ENCODE results near the gene PTRHD1. TPM values are rescaled to one million over a fixed set of nuclear protein-coding genes. Genes with fewer than 3 reads are reported as not detected.
"Not testable (repeated sequence)": the region's sequence is repeated elsewhere in the genome, so short reads cannot be mapped to it uniquely, and the experiment has no call there.

Gene PTRHD1
- total RNA-seq, 1 experiment from 2014 or later = 28.4 TPM

DNA sequence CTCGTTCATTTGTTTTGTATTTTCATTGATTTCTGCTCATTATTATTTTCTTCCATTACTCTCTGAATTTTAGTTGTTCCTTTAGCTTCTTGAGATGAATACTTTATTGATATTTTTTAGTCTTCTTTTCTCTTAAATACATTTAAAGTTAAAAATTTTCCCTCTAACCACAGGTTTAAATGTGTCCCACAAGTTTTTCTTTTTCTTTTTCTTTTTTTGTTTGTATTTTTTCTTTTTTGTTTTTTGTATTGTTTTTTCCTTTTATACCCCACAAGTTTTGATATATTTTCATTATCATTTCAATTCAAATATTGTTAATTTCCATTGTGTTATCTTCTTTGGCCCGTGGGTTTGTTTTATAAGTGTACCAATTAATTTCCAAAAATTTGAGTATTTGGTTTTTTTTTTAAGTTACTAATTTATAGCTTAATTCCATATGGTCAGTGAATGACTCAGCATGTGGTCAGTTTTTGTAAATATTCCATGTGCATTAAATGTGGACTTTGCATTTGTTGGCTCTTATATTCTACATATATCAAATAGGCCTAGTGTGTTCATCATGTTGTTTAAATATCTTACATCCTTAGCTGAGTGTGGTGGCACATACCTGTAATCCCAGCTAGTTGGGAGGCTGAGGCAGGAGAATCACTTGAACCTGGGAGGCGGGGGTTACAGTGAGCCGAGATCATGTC is 16.3 kb upstream of the PTRHD1 start:
- DNase-seq (ENCODE audit: low read depth) = no peak

GRCh38 chr2:24806661-24807036 is 13.5 kb upstream of the PTRHD1 start:
- no peak for DNase-seq (ENCODE audit: low read depth)

GRCh38 chr2:24805811-24806660 is 12.8 kb upstream of the PTRHD1 start:
- not testable (repeated sequence) for DNase-seq (ENCODE audit: low read depth)

DNA sequence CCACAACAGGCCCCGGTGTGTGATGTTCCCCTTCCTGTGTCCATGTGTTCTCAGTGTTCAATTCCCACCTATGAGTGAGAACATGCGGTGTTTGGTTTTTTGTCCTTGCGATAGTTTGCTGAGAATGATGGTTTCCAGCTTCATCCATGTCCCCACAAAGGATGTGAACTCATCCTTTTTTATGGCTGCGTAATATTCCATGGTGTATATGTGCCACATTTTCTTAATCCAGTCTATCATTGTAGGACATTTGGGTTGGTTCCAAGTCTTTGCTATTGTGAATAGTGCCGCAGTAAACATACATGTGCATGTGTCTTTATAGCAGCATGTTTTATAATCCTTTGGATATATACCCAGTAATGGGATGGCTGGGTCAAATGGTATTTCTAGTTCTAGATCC is 7.3 kb upstream of the PTRHD1 start:
- not testable (repeated sequence) for DNase-seq (ENCODE audit: low read depth)

DNA sequence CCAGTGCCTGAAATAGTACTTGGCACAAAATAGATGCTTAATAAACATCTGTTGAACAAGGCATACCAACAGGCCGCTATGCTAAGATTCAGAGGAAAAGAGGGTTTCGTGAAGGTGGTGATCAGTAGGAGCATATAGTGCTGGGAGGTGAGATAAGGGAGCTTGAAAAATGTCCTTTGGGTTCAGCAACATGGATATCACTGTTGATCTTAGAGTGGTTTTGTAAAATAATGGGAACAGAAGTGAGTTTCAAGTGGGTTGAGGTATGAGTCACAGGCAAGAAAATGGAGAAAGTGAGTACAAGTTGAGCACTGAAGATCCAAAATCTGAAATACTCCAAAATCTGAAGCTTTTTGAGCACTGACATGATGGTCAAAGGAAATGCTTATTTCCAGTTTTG is 4.5 kb upstream of the PTRHD1 start:
- no peak for DNase-seq (ENCODE audit: low read depth)

DNA sequence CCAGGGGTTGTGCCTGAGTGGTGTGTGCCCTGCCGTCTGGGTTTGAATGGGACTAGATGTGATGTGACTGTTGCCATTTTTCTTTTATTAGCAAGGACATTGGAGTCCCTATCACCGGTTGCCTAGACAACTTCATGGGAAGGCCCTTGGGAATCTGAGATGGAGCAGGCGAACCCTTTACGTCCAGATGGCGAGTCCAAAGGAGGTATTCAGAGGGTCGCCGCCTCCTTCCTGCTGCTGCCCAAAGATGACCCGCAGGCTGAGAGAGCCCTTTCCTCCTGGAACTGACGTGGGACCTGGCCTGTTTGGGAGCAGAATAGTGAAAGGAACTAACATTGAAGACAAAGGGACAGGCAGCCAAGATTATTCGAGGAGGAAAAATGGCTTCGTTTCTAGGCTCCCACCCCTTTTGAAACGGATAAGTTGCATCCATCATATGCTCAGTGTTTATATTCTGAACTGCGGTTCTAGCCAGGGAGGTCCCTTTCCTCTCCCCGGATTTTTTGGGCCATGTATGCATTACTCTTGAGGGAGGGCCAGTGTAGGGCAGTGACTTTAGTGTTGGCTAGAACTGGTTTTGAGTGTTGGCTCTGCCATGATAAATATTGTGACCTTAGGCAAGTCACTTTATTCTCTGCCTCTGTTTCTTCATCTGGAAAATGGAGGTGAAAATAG is 707 bp upstream of the PTRHD1 start:
- peak; percentile 61 for DNase-seq (ENCODE audit: low read depth)

- DNase-seq (ENCODE audit: low read depth) = no peak
Observed at GRCh38 chr2:24792542-24792873, 683 bp downstream of the PTRHD1 start.

GRCh38 chr2:24791452-24791851 is 1.7 kb downstream of the PTRHD1 start:
- no peak for DNase-seq (ENCODE audit: low read depth)

DNA sequence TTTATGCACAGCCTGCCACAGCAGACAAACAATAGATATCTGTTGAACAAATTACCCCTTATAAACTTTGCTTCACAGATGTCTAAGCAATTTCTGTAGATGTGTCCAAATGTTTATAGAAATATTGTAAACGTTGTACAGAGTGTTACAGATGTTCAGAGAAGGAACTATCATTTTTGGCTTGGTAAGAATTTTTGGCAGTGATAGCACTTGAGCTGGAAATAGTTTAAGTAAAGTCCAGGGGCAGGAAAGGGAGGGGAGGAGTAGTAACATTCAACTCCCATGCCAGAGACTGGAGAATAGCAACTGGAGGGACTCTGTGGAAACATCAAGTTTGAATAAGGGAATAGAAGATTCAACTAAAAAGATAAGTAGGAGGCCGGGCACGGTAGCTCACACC is 4.4 kb downstream of the PTRHD1 start:
- no peak for DNase-seq (ENCODE audit: low read depth)

DNA sequence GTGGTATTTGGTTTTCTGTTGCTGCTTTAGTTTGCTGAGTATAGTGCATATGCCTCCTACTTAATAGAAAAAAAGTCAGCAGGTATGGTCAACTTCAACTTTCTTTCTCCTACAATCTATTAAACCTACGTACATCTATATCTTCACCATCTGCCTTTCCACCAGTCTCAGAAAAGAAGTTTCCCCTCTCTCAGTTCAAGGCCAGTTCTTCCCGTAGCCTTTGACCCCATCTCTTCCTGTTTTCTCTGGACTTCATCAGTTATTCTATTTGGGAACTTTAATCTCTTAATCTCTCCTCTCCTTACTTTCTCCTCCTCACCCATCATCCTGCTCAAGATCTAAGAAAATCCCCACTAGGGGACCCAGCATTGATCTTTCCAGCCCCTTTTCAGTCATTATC is 5.7 kb downstream of the PTRHD1 start:
- no peak for DNase-seq (ENCODE audit: low read depth)

GRCh38 chr2:24785671-24786321 is 7.4 kb downstream of the PTRHD1 start:
- DNase-seq (ENCODE audit: low read depth) = no peak

GRCh38 chr2:24783641-24784040 is 9.6 kb downstream of the PTRHD1 start:
- no peak for DNase-seq (ENCODE audit: low read depth)

GRCh38 chr2:24779116-24779515 is 14.1 kb downstream of the PTRHD1 start:
- DNase-seq (ENCODE audit: low read depth) = no peak

- DNase-seq (ENCODE audit: low read depth) = no peak
Observed at GRCh38 chr2:24774373-24774772, 18.8 kb downstream of the PTRHD1 start.

- DNase-seq (ENCODE audit: low read depth) = no peak
Observed at GRCh38 chr2:24771764-24772586, 21.2 kb downstream of the PTRHD1 start.

- no peak for DNase-seq (ENCODE audit: low read depth)
Observed at GRCh38 chr2:24771061-24771460, 22.1 kb downstream of the PTRHD1 start.

GRCh38 chr2:24768601-24769000 is 24.6 kb downstream of the PTRHD1 start:
- DNase-seq (ENCODE audit: low read depth) = no peak

- no peak for DNase-seq (ENCODE audit: low read depth)
Observed at GRCh38 chr2:24768013-24768412, 25.2 kb downstream of the PTRHD1 start.

DNA sequence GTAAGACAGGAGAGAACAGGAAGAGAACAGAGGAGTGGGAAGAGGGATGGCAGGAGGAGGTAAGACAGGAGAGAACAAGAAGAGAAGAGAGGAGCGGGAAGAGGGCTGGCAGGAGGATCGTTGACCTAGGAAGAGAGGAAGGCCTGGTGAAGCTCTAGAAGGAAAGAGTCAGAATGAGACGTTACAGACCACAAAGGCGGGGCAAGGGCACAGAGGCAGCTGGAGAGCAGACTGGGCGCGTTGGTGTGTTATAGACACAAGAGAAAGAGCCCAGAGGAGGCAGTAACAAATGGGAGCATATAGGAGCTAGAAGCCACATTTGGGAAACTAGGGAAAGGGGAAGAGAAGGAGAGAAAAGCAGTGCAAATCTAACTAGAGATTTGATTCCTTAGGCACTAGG is 26.6 kb downstream of the PTRHD1 start:
- no peak for DNase-seq (ENCODE audit: low read depth)

DNA sequence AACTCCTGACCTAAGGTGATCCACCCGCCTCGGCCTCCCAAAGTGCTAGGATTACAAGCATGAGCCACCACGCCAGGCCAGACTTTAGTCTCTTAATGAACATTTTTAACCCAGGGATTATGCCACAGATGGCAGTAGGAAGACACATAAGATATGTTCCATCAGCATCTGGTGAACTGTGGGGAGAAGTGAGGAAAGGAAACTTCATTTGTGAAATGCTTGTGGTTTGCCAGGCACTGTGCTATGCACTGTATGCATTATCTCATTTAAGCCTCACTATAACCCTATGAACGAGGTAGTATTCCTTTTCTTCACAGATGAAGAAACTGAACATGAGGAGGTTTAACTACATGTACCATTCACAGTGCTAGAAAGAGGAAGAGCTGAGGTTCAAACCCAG is 29.3 kb downstream of the PTRHD1 start:
- no peak for DNase-seq (ENCODE audit: low read depth)

GRCh38 chr2:24762518-24762917 is 30.7 kb downstream of the PTRHD1 start:
- no peak for DNase-seq (ENCODE audit: low read depth)
